ENCODE measurements around the gene CA11. TPM values are rescaled to one million over a fixed set of nuclear protein-coding genes. Genes with fewer than 3 reads are reported as not detected.

Gene CA11
- total RNA-seq, 1 donor from 2014 or later = 9.5 TPM

DNA sequence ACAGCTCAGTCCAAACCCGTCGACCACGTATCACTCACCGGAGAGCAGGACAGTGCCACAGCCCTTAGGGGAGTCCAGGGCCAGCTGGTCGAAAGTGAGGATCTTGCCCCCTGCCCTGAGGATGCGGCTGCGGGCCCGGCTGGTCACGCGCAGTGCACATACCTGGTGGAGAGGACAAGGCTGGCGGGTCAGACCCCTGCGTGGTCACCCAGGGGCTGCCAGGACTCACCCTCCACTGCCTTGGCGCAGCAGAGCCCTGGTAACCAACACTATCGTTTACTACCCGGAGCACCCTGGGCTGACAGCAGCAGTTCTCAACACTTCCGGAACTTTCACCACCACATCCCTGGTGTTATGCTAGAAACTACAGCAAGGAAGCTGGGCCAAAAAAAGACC, 29.9 kb downstream of the CA11 start:
- peak overlapping the region; percentile 93 for H3K4me2 ChIP-seq (ENCODE audit: low read length)

DNA sequence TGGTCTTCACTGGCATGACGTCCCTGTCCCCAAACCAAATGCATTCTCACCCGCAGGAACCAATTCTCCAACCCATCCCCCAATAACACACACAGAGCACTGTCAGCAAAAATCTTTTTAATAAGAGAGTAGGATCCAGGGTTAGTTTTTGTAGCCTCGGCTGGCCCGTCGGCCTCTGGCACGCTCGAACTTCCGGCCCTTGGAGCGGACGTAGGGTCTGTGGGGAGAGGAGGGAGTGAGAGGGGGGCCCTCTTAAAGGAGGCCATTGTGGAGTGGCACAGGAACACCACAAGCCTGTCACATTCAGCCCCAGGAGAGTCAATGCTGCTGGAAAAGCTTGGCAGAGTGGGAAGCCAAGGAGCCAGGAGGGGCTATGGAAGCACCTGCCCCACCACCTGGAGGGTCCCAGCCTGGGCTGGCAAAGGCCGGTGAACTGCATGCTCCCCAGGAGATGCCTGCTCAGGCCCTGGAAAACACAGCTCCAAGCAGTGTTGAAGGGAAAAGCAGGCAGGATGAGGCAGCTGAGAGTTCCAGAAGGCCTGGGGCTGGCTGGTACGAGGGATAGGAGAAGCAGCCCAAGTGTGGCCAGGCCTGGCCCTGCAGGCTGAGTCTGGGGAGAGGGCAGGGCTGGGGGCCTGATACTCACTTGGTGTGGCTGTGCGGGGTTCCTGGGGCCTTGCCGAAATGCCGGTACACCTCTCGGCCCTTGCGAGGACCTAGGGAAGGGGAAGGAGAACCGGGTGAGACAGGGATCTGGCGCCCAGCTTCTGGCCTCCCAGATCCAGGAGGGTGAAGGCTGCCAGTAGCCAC, 30.6 kb downstream of the CA11 start:
- FAIRE-seq (no peak), DNase-seq (ENCODE audit: low read depth) (no peak)
- Histone ChIP-seq H3K9me3 (ENCODE audit: insufficient read depth, low read depth, low read length) (no peaks in the 10 kb centered on the region), H3K4me1 (ENCODE audit: insufficient read depth, low read length) (peaks cover 38% of the 10 kb centered on the region), H3K4me2 (ENCODE audit: low read length) (peak overlapping the region; percentile 93), H3K27me3 (ENCODE audit: insufficient read depth, low read length) (no peaks in the 10 kb centered on the region), H2AFZ (ENCODE audit: low read depth, low read length) (no peak overlapping the region), H3K36me3 (ENCODE audit: insufficient read depth, low read length) (peaks cover 21% of the 10 kb centered on the region), H3K9ac (ENCODE audit: low read length) (peak overlapping the region; percentile 99), H3K27ac (ENCODE audit: low read depth, low read length) (no peak overlapping the region), H4K20me1 (ENCODE audit: insufficient read depth, low read length) (peaks cover 52% of the 10 kb centered on the region), H3K79me2 (ENCODE audit: insufficient read depth, low read length) (peaks cover 48% of the 10 kb centered on the region), H3K4me3 (ENCODE audit: insufficient read depth, low read depth, low read length) (no peak overlapping the region)
- Mint-ChIP-seq H3K27ac (ENCODE audit: unreplicated experiment) (peak overlapping the region; percentile 72), H3K27me3 (ENCODE audit: low read depth, unreplicated experiment) (no peaks in the 10 kb centered on the region), H3K4me1 (ENCODE audit: low read depth, unreplicated experiment) (peaks cover 29% of the 10 kb centered on the region), H3K4me3 (ENCODE audit: unreplicated experiment) (peak overlapping the region; percentile 99), H3K36me3 (ENCODE audit: low read depth, unreplicated experiment) (peaks cover 16% of the 10 kb centered on the region), H3K9me3 (ENCODE audit: unreplicated experiment) (no peaks in the 10 kb centered on the region)
- TF ChIP-seq, protein P1, sequence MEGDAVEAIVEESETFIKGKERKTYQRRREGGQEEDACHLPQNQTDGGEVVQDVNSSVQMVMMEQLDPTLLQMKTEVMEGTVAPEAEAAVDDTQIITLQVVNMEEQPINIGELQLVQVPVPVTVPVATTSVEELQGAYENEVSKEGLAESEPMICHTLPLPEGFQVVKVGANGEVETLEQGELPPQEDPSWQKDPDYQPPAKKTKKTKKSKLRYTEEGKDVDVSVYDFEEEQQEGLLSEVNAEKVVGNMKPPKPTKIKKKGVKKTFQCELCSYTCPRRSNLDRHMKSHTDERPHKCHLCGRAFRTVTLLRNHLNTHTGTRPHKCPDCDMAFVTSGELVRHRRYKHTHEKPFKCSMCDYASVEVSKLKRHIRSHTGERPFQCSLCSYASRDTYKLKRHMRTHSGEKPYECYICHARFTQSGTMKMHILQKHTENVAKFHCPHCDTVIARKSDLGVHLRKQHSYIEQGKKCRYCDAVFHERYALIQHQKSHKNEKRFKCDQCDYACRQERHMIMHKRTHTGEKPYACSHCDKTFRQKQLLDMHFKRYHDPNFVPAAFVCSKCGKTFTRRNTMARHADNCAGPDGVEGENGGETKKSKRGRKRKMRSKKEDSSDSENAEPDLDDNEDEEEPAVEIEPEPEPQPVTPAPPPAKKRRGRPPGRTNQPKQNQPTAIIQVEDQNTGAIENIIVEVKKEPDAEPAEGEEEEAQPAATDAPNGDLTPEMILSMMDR (IDR thresholded peaks at IDR 0.05; ENCODE audit: insufficient read depth, low read depth, low read length) = no peak
- no peak for TF ChIP-seq EZH2 (IDR thresholded peaks at IDR 0.05; ENCODE audit: insufficient read depth, low read length)

More for the DNA sequence above, 29.9 kb downstream of the CA11 start:
- Histone ChIP-seq H3K4me1 (ENCODE audit: insufficient read depth, low read length) (peaks cover 38% of the 10 kb centered on the region), H3K27me3 (ENCODE audit: insufficient read depth, low read length) (no peaks in the 10 kb centered on the region), H4K20me1 (ENCODE audit: insufficient read depth, low read length) (peaks cover 52% of the 10 kb centered on the region), H3K9ac (ENCODE audit: low read length) (peak overlapping the region; percentile 99), H3K27ac (ENCODE audit: low read depth, low read length) (no peak overlapping the region), H2AFZ (ENCODE audit: low read depth, low read length) (no peak overlapping the region), H3K79me2 (ENCODE audit: insufficient read depth, low read length) (peaks cover 48% of the 10 kb centered on the region), H3K4me3 (ENCODE audit: insufficient read depth, low read depth, low read length) (peak overlapping the region; percentile 99), H3K36me3 (ENCODE audit: insufficient read depth, low read length) (peaks cover 21% of the 10 kb centered on the region), H3K9me3 (ENCODE audit: insufficient read depth, low read depth, low read length) (no peaks in the 10 kb centered on the region)
- no peaks in the 10 kb centered on the region for H3K27me3 Mint-ChIP-seq (ENCODE audit: low read depth, unreplicated experiment)
- no peak overlapping the region for H3K27ac Mint-ChIP-seq (ENCODE audit: unreplicated experiment)
- H3K4me1 Mint-ChIP-seq (ENCODE audit: low read depth, unreplicated experiment) = peaks cover 29% of the 10 kb centered on the region
- DNase-seq (ENCODE audit: low read depth) (no peak), FAIRE-seq (no peak)
- H3K4me3 Mint-ChIP-seq (ENCODE audit: unreplicated experiment) = peak overlapping the region; percentile 99
- H3K9me3 Mint-ChIP-seq (ENCODE audit: unreplicated experiment) = no peaks in the 10 kb centered on the region
- TF ChIP-seq, protein P1 (IDR thresholded peaks at IDR 0.05; ENCODE audit: insufficient read depth, low read depth, low read length) = no peak
- no peak for TF ChIP-seq EZH2 (IDR thresholded peaks at IDR 0.05; ENCODE audit: insufficient read depth, low read length)
- H3K36me3 Mint-ChIP-seq (ENCODE audit: low read depth, unreplicated experiment) = peaks cover 16% of the 10 kb centered on the region
